Esophagus muscularis mucosa (tissue), 4 donors: Measurements from ENCODE around the gene ZNF804B. TPM values are rescaled to one million over a fixed set of nuclear protein-coding genes. Genes with fewer than 3 reads are reported as not detected.

Experiments
- DNase-seq: peaks from one replicate; pipeline ENCODE4 v3.0.0-alpha.2; 2017; ENCODE audit errors: extremely low spot score
- H3K27ac ChIP-seq, 4 donors: fragments of 200-600 bp; sonication (generic); replicated peaks in 1 of 4; 1 replicate in 3 of 4; 2 replicates in 1 of 4; pipeline ENCODE4 v1.5.1; 2016 to 2019; ENCODE audit warnings: mild to moderate bottlenecking in 1 of 4
- H3K27me3 ChIP-seq, 4 donors: fragments of 200-600 bp; sonication (generic); one replicate each; pipeline versions ENCODE4 v1.5.1 to v1.6.0; 2016 to 2019
- H3K36me3 ChIP-seq, 4 donors: fragments of 200-600 bp; sonication (generic); one replicate each; pipeline ENCODE4 v1.5.1; 2016 to 2019
- H3K4me1 ChIP-seq, 4 donors: fragments of 200-600 bp; sonication (generic); one replicate each; pipeline ENCODE4 v1.5.1; 2016 to 2019
- H3K4me3 ChIP-seq, 4 donors: fragments of 200-600 bp; sonication (generic); 1 replicate in 2 of 4; 2 replicates in 2 of 4; pipeline ENCODE4 v1.5.1; 2016 to 2019; ENCODE audit warnings: mild to moderate bottlenecking in 4 of 4, moderate library complexity in 1 of 4
- H3K9me3 ChIP-seq, 4 donors: fragments of 200-600 bp; sonication (generic); 1 replicate in 3 of 4; 2 replicates in 1 of 4; pipeline ENCODE4 v1.5.1; 2016 to 2019
- EP300 ChIP-seq: sonication (generic); formaldehyde crosslinking; IDR thresholded peaks from one replicate; pipeline ENCODE4 v1.6.1; 2017; ENCODE audit warnings: antibody characterized with exemption
- POLR2A ChIP-seq: fragments of 450-650 bp; IDR thresholded peaks from one replicate; pipeline ENCODE4 v1.6.1; 2017; ENCODE audit warnings: antibody characterized with exemption, moderate library complexity, mild to moderate bottlenecking, low read depth
- POLR2AphosphoS5 ChIP-seq, 2 donors: sonication (generic); formaldehyde crosslinking; IDR thresholded peaks; one replicate each; pipeline ENCODE4 v1.6.1; 2017; ENCODE audit warnings: antibody characterized with exemption in 2 of 2
- WGBS: methylation state at CpG from one replicate; pipeline ENCODE4 v1.1.5; 2018; 5-methylcytosine and 5-hydroxymethylcytosine counted together
- intact Hi-C: fragments of 100-400 bp; cut with DNase I; formaldehyde crosslinking; loops from one replicate; pipeline ENCODE4 v1.15.1; 2023
- total RNA-seq, 4 donors: library from RNA; depleted of rRNA; stranded (reverse); fragments of >200 nt; gene quantifications; one replicate each; pipeline versions ENCODE4 v1.1.0 to v1.2.1, GENCODE V29; 2016
- TF ChIP-seq, protein P1 (sequence below), 3 experiments: fragments of 200-600 bp in 2 of 3; fragments of 450-650 bp in 1 of 3; sonication (generic) in 2 of 3; IDR thresholded peaks; one replicate each; pipeline ENCODE4 v1.5.1; 2017 to 2019; ENCODE audit warnings: antibody characterized with exemption in 3 of 3, mild to moderate bottlenecking in 2 of 3, moderate library complexity in 1 of 3

Gene ZNF804B
- total RNA-seq, 4 donors from 2014 or later = not detected

DNA sequence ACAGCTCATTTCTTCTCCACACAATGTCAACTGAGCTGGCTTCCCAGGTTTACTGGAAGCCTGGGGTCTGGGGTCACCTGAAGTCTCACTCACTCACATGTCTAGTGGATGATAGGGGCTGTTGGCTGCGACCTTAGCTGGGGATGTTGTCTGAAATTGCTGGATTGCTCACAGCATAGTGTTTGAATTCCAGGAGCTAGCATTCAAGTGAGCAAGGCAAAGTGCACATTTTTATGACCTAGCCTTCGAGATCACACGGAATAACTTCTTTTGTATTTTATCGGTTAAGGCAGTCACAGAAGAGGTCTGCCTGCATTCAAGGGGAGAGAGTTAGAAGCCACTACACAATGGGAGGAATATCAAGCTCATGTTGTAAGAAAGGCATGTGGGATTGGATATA is 32.4 kb downstream of the ZNF804B start:
- H3K27ac ChIP-seq = no peak overlapping the region
- 69% methylated on average over 4 of the region's 4 CpGs for WGBS

GRCh38 chr7:88792361-88792760 is 32.9 kb downstream of the ZNF804B start:
- H3K4me3 ChIP-seq = no peak overlapping the region
- intact Hi-C loops = no loop called here
- WGBS = 70% methylated on average over 3 of the region's 3 CpGs

More for the DNA sequence above, 32.4 kb downstream of the ZNF804B start:
- H3K36me3 ChIP-seq = no peaks in the 10 kb centered on the region
- DNase-seq = no peak
- no peaks in the 10 kb centered on the region for H3K4me1 ChIP-seq
- no peak for TF ChIP-seq POLR2A
- TF ChIP-seq EP300 = no peak
- TF ChIP-seq, protein P1, sequence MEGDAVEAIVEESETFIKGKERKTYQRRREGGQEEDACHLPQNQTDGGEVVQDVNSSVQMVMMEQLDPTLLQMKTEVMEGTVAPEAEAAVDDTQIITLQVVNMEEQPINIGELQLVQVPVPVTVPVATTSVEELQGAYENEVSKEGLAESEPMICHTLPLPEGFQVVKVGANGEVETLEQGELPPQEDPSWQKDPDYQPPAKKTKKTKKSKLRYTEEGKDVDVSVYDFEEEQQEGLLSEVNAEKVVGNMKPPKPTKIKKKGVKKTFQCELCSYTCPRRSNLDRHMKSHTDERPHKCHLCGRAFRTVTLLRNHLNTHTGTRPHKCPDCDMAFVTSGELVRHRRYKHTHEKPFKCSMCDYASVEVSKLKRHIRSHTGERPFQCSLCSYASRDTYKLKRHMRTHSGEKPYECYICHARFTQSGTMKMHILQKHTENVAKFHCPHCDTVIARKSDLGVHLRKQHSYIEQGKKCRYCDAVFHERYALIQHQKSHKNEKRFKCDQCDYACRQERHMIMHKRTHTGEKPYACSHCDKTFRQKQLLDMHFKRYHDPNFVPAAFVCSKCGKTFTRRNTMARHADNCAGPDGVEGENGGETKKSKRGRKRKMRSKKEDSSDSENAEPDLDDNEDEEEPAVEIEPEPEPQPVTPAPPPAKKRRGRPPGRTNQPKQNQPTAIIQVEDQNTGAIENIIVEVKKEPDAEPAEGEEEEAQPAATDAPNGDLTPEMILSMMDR (IDR thresholded peaks at IDR 0.05) = no peak
- no peak for TF ChIP-seq POLR2AphosphoS5 (IDR thresholded peaks at IDR 0.05)
- H3K27me3 ChIP-seq = no peaks in the 10 kb centered on the region
- H3K4me3 ChIP-seq = no peak overlapping the region
- intact Hi-C loops = no loop called here
- no peaks in the 10 kb centered on the region for H3K9me3 ChIP-seq

DNA sequence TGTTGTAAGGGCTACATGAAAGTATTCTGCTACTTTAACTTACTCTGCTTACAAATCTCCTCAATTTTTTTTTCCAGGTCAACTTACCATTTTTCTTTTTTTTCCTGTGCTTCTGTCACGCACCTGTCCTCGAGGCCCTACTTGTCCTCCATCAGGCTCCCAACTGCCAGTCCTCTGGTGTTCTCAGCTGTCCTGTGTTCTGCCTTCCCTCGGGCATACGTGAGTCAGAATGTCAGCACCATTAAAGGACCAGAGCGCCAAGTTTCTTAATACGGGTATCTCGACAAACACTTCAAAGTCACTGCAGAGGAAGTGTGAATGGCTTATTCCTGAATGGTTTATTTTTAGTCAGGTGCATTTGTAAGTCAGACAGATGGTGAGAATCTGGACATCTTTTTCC is 36.1 kb downstream of the ZNF804B start, which contains the start of gene TEX47:
Gene TEX47, minus strand, starts transcription at position 185 of the 400 bp plus-strand sequence. CDS start 795 bp downstream, outside the sequence.
- WGBS = 75% methylated on average over 7 of the region's 7 CpGs
- no peak within 1 kb of the TSS for H3K27ac ChIP-seq
- intact Hi-C loops = no loop called here

More at GRCh38 chr7:88792361-88792760, 32.9 kb downstream of the ZNF804B start:
- TF ChIP-seq, protein P1 (IDR thresholded peaks at IDR 0.05) = no peak
- TF ChIP-seq POLR2A (no peak), POLR2AphosphoS5 (IDR thresholded peaks at IDR 0.05) (no peak), EP300 (no peak)
- no peaks in the 10 kb centered on the region for H3K36me3 ChIP-seq
- H3K9me3 ChIP-seq = no peaks in the 10 kb centered on the region
- no peaks in the 10 kb centered on the region for H3K4me1 ChIP-seq
- no peaks in the 10 kb centered on the region for H3K27me3 ChIP-seq
- no peak overlapping the region for H3K27ac ChIP-seq
- DNase-seq = no peak

DNA sequence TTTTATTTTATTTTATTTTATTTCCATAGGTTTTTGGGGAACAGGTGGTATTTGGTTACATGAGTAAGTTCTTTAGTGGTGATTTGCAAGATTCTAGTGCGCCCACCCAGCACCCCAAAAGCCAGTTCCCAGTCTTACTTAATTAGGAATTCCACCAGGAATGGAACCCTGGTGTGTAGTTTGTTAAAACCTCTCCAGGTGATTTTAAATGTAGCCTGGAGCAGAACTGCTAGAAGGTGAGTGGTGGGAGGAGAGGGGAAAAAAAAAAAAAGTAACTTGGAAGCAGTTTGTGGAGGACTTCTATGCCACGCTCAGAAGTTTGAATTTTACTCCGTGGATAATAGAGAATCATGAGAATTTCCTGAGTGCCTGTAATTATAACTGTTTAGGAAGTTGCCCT is 41.5 kb downstream of the ZNF804B start:
- no peaks in the 10 kb centered on the region for H3K9me3 ChIP-seq
- 67% methylated on average over 3 of the region's 3 CpGs for WGBS
- TF ChIP-seq POLR2A (no peak), POLR2AphosphoS5 (IDR thresholded peaks at IDR 0.05) (no peak), EP300 (no peak)
- TF ChIP-seq, protein P1 (IDR thresholded peaks at IDR 0.05) = no peak
- no peaks in the 10 kb centered on the region for H3K4me1 ChIP-seq
- no peaks in the 10 kb centered on the region for H3K36me3 ChIP-seq
- intact Hi-C loops = no loop called here
- no peak overlapping the region for H3K4me3 ChIP-seq
- no peaks in the 10 kb centered on the region for H3K27me3 ChIP-seq
- H3K27ac ChIP-seq = no peak overlapping the region
- DNase-seq = no peak

More for the DNA sequence above, 36.1 kb downstream of the ZNF804B start, which contains the start of gene TEX47:
- Histone ChIP-seq H3K4me3 (no peak within 1 kb of the TSS), H3K27me3 (no peaks in the 10 kb centered on the region), H3K4me1 (no peaks in the 10 kb centered on the region), H3K36me3 (no peaks in the 10 kb centered on the region), H3K9me3 (no peaks in the 10 kb centered on the region)
- no peak for DNase-seq
- TF ChIP-seq, protein P1 (IDR thresholded peaks at IDR 0.05) = no peak
